Erythroblast (primary cell): ENCODE results near the gene SLC25A13.
"Not testable (repeated sequence)": the region's sequence is repeated elsewhere in the genome, so short reads cannot be mapped to it uniquely, and the experiment has no call there.

Experiments used
- DNase-seq, 2 experiments: peaks; one replicate each; lab custom pipeline; 2025; lab: John Stamatoyannopoulos, UW
- GATA1 ChIP-seq: IDR thresholded peaks from 2 replicates; pipeline ENCODE4 v1.6.1; 2011; ENCODE audit warnings: low read depth, mild to moderate bottlenecking, control low read depth, low read length, moderate library complexity
- POLR2A ChIP-seq: IDR thresholded peaks from 2 replicates; pipeline ENCODE4 v1.6.1; 2011; ENCODE audit warnings: mild to moderate bottlenecking, low read length

The SLC25A13 gene

GRCh38 chr7:96299496-96299895 is 22.4 kb downstream of the SLC25A13 start:
- DNase-seq: no peak
- no peak for TF ChIP-seq POLR2A
- TF ChIP-seq GATA1: no peak

GRCh38 chr7:96297876-96298275 is 24.0 kb downstream of the SLC25A13 start:
- DNase-seq: no peak
- TF ChIP-seq POLR2A (no peak), GATA1 (no peak)

- not testable (repeated sequence) for DNase-seq
These were observed 24.5 kb downstream of the SLC25A13 start for GRCh38 chr7:96297446-96297845.

DNA sequence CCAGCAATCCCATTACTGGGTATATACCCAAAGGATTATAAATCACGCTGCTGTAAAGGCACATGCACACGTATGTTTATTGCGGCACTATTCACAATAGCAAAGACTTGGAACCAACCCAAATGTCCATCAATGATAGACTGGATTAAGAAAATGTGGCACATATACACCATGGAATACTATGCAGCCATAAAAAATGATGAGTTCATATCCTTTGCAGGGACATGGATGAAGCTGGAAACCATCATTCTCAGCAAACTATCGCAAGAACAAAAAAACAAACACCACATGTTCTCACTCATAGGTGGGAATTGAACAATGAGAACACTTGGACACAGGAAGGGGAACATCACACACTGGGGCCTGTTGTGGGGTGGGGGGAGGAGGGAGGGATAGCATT is 28.0 kb downstream of the SLC25A13 start:
- DNase-seq: not testable (repeated sequence)

- no peak for DNase-seq
- TF ChIP-seq GATA1: no peak
- no peak for TF ChIP-seq POLR2A
These were observed 34.3 kb downstream of the SLC25A13 start for GRCh38 chr7:96287559-96287958.

- DNase-seq: no peak
- TF ChIP-seq GATA1 (no peak), POLR2A (no peak)
These were observed 34.8 kb downstream of the SLC25A13 start for GRCh38 chr7:96287132-96287531.

DNA sequence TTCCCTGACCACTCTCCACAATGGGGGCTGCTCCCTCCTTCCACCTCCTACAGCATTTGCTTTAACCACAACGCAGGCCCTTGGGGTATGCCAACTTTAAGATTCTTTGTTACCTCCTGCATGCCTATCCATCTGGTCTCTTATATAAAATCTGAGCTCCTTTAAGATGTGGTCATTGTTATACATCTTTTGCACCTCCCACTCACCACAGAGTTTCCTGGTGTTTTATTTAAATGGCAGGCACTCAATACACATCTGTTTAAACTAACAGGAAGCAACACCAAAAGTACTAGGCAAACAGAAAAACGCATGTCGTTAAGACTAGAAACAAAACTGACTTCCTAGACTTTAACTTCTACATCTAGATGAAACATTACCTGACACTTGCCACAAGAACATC is 36.3 kb downstream of the SLC25A13 start:
- no peak for TF ChIP-seq GATA1
- no peak for TF ChIP-seq POLR2A
- no peak for DNase-seq

DNA sequence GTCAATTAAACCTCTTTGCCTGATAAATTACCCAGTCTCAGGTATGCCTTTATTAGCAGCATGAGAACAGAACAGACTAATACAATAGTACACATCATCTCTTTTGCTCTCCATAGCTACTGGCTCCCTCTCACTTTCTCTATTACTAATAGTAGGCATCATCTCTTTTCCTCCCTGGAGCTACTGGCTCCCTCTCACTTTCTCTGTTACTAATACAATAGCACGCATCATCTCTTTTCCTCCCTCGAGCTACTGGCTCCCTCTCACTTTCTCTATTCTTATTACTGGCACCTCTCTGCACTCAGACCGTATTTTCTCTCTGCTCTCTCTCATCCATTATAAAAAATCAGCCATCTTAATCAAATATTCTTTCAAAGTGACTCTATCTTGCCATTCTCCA is 37.1 kb downstream of the SLC25A13 start:
- DNase-seq: no peak
- TF ChIP-seq GATA1 (no peak), POLR2A (no peak)

GRCh38 chr7:96284240-96284639 is 37.7 kb downstream of the SLC25A13 start:
- no peak for DNase-seq
- TF ChIP-seq GATA1 (no peak), POLR2A (no peak)

DNA sequence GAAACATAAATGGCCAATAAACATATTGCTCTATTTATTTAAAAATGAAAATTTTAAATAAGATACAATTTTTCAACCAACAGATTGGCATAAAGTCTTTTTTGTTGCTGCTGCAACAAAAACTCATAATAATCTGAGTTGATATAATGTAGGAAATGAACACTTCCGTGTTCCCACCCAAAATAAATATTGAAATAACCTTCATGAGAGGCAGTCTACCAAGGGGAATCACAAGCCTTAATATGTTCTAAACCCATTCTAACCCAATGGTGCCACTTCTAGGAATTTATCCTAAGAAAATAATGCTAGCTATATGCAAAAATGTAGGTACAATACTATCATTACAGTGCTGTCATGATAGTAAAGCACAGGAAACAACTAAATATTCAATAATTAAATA is 39.1 kb downstream of the SLC25A13 start:
- TF ChIP-seq GATA1: no peak
- TF ChIP-seq POLR2A: no peak
- no peak for DNase-seq

DNA sequence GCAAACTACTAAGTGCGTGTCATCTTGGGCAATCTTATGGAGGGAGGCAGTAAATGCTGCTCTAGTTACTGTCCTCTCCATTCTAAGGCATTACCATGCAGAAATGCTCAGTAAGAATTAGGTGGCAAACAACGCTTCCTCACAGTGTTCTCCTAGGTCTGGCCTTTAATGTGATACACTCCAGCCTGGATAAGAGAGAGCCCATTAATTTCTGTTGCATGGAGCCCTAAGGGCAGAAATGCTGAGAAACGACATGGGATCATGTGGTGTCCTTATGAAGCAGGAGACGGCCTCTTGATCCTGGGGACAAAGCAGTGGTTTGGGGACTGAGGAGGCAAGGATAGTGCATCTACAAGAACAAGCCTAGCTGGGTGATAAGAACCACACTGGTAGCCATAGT is 44.0 kb downstream of the SLC25A13 start:
- TF ChIP-seq GATA1: no peak
- no peak for TF ChIP-seq POLR2A
- DNase-seq: no peak

GRCh38 chr7:96276019-96276418 is 45.9 kb downstream of the SLC25A13 start:
- DNase-seq: no peak
- TF ChIP-seq POLR2A (no peak), GATA1 (no peak)

GRCh38 chr7:96273716-96274115 is 48.2 kb downstream of the SLC25A13 start:
- no peak for DNase-seq
- no peak for TF ChIP-seq POLR2A

- no peak for DNase-seq
- TF ChIP-seq POLR2A (no peak), GATA1 (no peak)
These were observed 52.5 kb downstream of the SLC25A13 start for GRCh38 chr7:96269246-96269994.

GRCh38 chr7:96266580-96266979 is 55.3 kb downstream of the SLC25A13 start:
- no peak for DNase-seq
- TF ChIP-seq POLR2A (no peak), GATA1 (no peak)
